ENCODE data around the gene CCSER1.

DNA sequence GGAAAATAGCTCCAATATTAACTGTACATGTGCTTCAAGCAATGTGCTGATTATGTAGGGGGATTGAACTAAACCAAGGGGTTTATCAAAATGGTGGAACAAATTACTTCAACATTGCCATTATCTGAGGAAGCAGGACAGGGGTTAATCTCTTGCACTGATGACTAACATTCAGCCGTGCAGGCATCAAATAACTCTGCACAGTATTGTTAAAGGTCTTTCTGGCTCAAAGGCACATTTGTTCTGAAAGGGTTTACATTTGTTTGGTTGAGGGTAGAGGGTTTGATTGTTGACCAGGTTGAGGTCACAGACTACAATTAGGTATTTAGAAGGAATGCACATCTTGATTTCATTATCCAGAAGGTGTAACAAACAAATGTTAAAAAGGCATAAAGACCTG, 32.2 kb upstream of the CCSER1 start:
- TF ChIP-seq, protein P1, sequence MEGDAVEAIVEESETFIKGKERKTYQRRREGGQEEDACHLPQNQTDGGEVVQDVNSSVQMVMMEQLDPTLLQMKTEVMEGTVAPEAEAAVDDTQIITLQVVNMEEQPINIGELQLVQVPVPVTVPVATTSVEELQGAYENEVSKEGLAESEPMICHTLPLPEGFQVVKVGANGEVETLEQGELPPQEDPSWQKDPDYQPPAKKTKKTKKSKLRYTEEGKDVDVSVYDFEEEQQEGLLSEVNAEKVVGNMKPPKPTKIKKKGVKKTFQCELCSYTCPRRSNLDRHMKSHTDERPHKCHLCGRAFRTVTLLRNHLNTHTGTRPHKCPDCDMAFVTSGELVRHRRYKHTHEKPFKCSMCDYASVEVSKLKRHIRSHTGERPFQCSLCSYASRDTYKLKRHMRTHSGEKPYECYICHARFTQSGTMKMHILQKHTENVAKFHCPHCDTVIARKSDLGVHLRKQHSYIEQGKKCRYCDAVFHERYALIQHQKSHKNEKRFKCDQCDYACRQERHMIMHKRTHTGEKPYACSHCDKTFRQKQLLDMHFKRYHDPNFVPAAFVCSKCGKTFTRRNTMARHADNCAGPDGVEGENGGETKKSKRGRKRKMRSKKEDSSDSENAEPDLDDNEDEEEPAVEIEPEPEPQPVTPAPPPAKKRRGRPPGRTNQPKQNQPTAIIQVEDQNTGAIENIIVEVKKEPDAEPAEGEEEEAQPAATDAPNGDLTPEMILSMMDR (conservative IDR thresholded peaks at IDR 0.05 in 1 of 2, IDR thresholded peaks at IDR 0.05 in 1 of 2; ENCODE audit: low read depth in 1 of 2, low read length in 2 of 2): no peak
- TF ChIP-seq EZH2 (IDR thresholded peaks at IDR 0.05; ENCODE audit: low read length, missing control alignments): no peak

Measured in fibroblast of lung (primary cell).